Neuron (in vitro differentiated cells): ENCODE data around the gene SIPA1L3.
"Not testable (repeated sequence)": the region's sequence is repeated elsewhere in the genome, so short reads cannot be mapped to it uniquely, and the experiment has no call there.

Source experiments
- H2AFZ ChIP-seq: one replicate; pipeline ENCODE4 v1.6.1; 2013; ENCODE audit warnings: low read depth, mild to moderate bottlenecking, inconsistent platforms, low read length, moderate library complexity
- H3K27me3 ChIP-seq: one replicate; pipeline ENCODE4 v1.6.1; 2013; ENCODE audit warnings: low read length; ENCODE audit not compliant: insufficient read depth
- H3K36me3 ChIP-seq: one replicate; pipeline ENCODE4 v1.6.1; 2013; ENCODE audit warnings: low read length; ENCODE audit not compliant: insufficient read depth
- H3K4me1 ChIP-seq: one replicate; pipeline ENCODE4 v1.6.1; 2013; ENCODE audit warnings: low read length; ENCODE audit not compliant: insufficient read depth
- H3K4me3 ChIP-seq: 2 replicates; pipeline ENCODE4 v1.5.1; 2013; ENCODE audit warnings: mild to moderate bottlenecking, low read length, moderate library complexity
- H3K9me3 ChIP-seq: one replicate; pipeline ENCODE4 v1.6.1; 2013; ENCODE audit warnings: low read length

SIPA1L3 gene

GRCh38 chr19:38064661-38065425 is 157.8 kb downstream of the SIPA1L3 start:
- no peak overlapping the region for H2AFZ ChIP-seq
- H3K27me3 ChIP-seq = no peaks in the 10 kb centered on the region
- peaks cover 6% of the 10 kb centered on the region for H3K4me1 ChIP-seq
- H3K9me3 ChIP-seq = no peaks in the 10 kb centered on the region
- H3K36me3 ChIP-seq = no peaks in the 10 kb centered on the region
- H3K4me3 ChIP-seq = no peak overlapping the region

- H3K9me3 ChIP-seq, H3K4me1 ChIP-seq, H2AFZ ChIP-seq, H3K36me3 ChIP-seq, H3K27me3 ChIP-seq, H3K4me3 ChIP-seq: not testable (repeated sequence)
These were observed 158.8 kb downstream of the SIPA1L3 start for GRCh38 chr19:38065775-38066174.

- Histone ChIP-seq H3K9me3 (no peaks in the 10 kb centered on the region), H3K27me3 (no peaks in the 10 kb centered on the region), H3K4me3 (no peak overlapping the region), H3K36me3 (no peaks in the 10 kb centered on the region), H2AFZ (no peak overlapping the region), H3K4me1 (no peaks in the 10 kb centered on the region)
These were observed 161.8 kb downstream of the SIPA1L3 start for GRCh38 chr19:38068826-38069225.

- Histone ChIP-seq H3K4me3 (no peak overlapping the region), H3K9me3 (no peaks in the 10 kb centered on the region), H2AFZ (no peak overlapping the region), H3K36me3 (no peaks in the 10 kb centered on the region), H3K4me1 (no peaks in the 10 kb centered on the region), H3K27me3 (no peaks in the 10 kb centered on the region)
These were observed 163.6 kb downstream of the SIPA1L3 start for GRCh38 chr19:38070573-38070972.

- H3K27me3 ChIP-seq, H3K9me3 ChIP-seq, H3K4me1 ChIP-seq, H3K4me3 ChIP-seq, H2AFZ ChIP-seq, H3K36me3 ChIP-seq: not testable (repeated sequence)
These were observed 164.0 kb downstream of the SIPA1L3 start for GRCh38 chr19:38071054-38071453.

- Histone ChIP-seq H3K36me3 (no peaks in the 10 kb centered on the region), H3K9me3 (peaks cover 2% of the 10 kb centered on the region), H3K27me3 (no peaks in the 10 kb centered on the region), H3K4me1 (no peaks in the 10 kb centered on the region), H3K4me3 (no peak overlapping the region), H2AFZ (no peak overlapping the region)
These were observed 164.6 kb downstream of the SIPA1L3 start for GRCh38 chr19:38071647-38072046.

- Histone ChIP-seq H3K36me3 (no peaks in the 10 kb centered on the region), H3K4me3 (no peak overlapping the region), H3K9me3 (peaks cover 2% of the 10 kb centered on the region), H3K27me3 (no peaks in the 10 kb centered on the region), H3K4me1 (no peaks in the 10 kb centered on the region), H2AFZ (no peak overlapping the region)
These were observed 166.1 kb downstream of the SIPA1L3 start for GRCh38 chr19:38072776-38073750.

GRCh38 chr19:38073841-38074685 is 167.1 kb downstream of the SIPA1L3 start:
- Histone ChIP-seq H3K27me3 (no peaks in the 10 kb centered on the region), H2AFZ (no peak overlapping the region), H3K4me1 (no peaks in the 10 kb centered on the region), H3K36me3 (no peaks in the 10 kb centered on the region), H3K4me3 (no peak overlapping the region), H3K9me3 (peaks cover 2% of the 10 kb centered on the region)

- H3K27me3 ChIP-seq = no peaks in the 10 kb centered on the region
- H3K4me3 ChIP-seq = no peak overlapping the region
- H3K36me3 ChIP-seq = peaks cover 3% of the 10 kb centered on the region
- peaks cover 5% of the 10 kb centered on the region for H3K9me3 ChIP-seq
- H2AFZ ChIP-seq = no peak overlapping the region
- H3K4me1 ChIP-seq = no peaks in the 10 kb centered on the region
These were observed 169.3 kb downstream of the SIPA1L3 start for GRCh38 chr19:38076337-38076736.

- Histone ChIP-seq H3K36me3 (peaks cover 11% of the 10 kb centered on the region), H3K4me3 (no peak overlapping the region), H3K9me3 (peaks cover 8% of the 10 kb centered on the region), H2AFZ (no peak overlapping the region), H3K4me1 (no peaks in the 10 kb centered on the region), H3K27me3 (no peaks in the 10 kb centered on the region)
These were observed 171.4 kb downstream of the SIPA1L3 start for GRCh38 chr19:38078302-38078930.

GRCh38 chr19:38079926-38080380 is 172.9 kb downstream of the SIPA1L3 start:
- peaks cover 8% of the 10 kb centered on the region for H3K9me3 ChIP-seq
- no peaks in the 10 kb centered on the region for H3K27me3 ChIP-seq
- H3K4me1 ChIP-seq = no peaks in the 10 kb centered on the region
- no peak overlapping the region for H3K4me3 ChIP-seq
- H3K36me3 ChIP-seq = peaks cover 16% of the 10 kb centered on the region
- no peak overlapping the region for H2AFZ ChIP-seq

- H3K36me3 ChIP-seq = peaks cover 16% of the 10 kb centered on the region
- H3K27me3 ChIP-seq = no peaks in the 10 kb centered on the region
- no peak overlapping the region for H2AFZ ChIP-seq
- H3K4me1 ChIP-seq = no peaks in the 10 kb centered on the region
- peaks cover 6% of the 10 kb centered on the region for H3K9me3 ChIP-seq
- no peak overlapping the region for H3K4me3 ChIP-seq
These were observed 174.7 kb downstream of the SIPA1L3 start for GRCh38 chr19:38081547-38082255.
